ENCODE measurements around the gene SKIL.

SKIL gene

DNA sequence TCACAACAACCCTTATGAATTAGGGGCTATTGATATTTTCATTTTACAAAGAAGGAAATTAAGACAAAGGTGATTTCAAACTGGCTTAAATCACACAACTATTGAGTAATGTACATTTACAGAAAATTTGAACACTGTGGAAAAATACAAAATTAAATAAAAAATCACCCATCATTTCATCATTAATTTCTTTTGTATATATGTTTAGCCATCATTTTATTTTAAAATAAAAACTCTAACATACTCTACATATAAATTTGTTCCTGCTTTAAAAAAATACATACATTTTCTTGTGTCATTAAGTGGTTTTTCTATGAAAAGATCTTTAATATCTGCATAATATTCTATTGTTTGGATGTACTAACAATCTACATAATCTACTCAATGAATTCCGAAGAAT lies 81.3 kb downstream of the SKIL start:
- no peak for ATAC-seq

DNA sequence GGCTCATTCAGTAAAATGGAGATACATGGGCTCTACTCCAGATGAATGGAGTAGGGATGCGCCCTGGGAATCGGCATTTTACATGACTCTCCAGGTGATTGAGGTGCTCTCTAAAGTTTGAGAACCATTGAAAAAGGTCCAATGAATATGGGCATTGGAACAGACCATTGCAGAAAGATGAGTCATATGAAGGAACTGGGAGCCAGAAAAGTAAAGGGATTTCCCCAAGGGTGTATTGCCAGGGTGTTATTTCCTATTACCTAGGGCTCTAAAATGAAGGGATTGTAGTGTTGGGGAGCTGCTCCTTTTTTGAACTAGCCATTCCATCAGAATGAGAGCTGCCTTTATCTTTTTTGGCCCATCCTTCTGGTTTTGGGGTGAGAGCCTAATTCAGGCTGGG lies 82.8 kb downstream of the SKIL start:
- ATAC-seq, result no peak

DNA sequence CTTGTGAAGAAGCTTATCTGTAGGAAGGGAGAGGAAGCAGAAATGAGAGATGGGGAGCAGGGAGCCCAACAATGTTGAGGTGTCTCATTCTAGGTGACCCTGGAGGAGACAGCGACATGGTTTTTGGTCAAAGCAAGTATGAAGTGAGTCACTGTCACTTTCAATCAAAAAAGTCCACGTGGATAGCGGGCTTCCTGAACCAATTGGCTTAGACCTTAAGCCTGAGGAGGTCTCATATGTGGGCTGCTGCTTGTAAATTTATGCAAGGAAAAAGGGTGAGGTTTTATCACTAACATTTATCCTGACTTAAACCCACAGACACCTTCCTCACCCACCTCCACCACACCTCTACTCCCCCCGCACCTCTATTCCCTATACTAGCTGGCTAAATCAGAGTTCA lies 83.9 kb downstream of the SKIL start:
- no peak for ATAC-seq

DNA sequence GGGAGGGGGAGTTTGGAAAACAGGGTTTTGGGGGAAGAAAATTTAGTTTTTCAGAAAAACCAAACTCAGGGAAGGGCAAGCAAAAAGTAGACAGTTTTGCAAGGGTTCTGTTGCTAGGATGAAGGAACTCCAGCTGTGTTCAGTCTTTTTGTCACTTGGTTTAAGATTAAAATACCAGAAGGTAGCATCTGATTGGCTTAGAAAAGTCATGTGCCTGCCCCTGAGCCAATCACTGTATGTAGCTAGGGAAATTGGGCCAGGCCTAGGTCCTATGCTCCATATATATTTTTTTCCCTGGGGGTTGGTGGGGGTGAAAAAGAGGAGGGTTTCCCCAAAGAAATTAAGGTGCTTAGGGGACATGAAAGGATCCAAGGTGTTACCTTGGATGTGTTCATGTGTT lies 85.4 kb downstream of the SKIL start:
- ATAC-seq, result no peak

DNA sequence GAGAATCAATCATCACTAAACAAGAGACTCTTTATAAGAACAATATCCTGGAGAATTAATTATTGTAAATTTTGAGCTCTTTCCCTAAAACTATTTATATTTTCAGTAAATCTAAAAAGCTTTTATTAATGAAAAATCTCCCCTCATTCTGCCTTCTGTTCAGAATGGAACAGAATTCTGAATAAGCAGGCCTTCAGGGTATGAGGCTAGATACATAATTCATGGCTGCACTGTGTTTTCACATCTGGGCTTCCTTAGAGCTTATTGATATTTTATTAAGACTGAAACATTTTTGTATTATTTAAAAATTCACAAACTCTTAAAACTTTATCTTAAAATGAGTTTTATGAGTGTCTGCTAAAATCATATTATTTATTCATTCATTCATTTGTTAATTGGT lies 85.9 kb downstream of the SKIL start:
- no peak for ATAC-seq
